NCI-H1436 treated with DMSO at 0.1 percent for 48 hours (cell line): ENCODE data around the gene SEMA6D.

Source experiments
- DNase-seq: peaks from one replicate; lab custom pipeline; 2025; lab: John Stamatoyannopoulos, UW

Gene SEMA6D

GRCh38 chr15:47717036-47717612, at the start of gene SEMA6D:
TSS of gene SEMA6D (plus strand) at chr15:47717505. CDS start at chr15:47759799, 42,294 bp downstream.
- peak; percentile 52 for DNase-seq

- DNase-seq, result no peak
Observed at GRCh38 chr15:47669221-47669620, 48.1 kb upstream of the SEMA6D start.

- no peak for DNase-seq
Observed at GRCh38 chr15:47670365-47670764, 46.9 kb upstream of the SEMA6D start.

- DNase-seq, result no peak
Observed at GRCh38 chr15:47673232-47673761, 44.0 kb upstream of the SEMA6D start.

- DNase-seq, result peak; percentile 96
Observed at GRCh38 chr15:47674586-47675232, 42.6 kb upstream of the SEMA6D start.

GRCh38 chr15:47675735-47676134, 41.6 kb upstream of the SEMA6D start:
- DNase-seq, result no peak

GRCh38 chr15:47678040-47678439, 39.3 kb upstream of the SEMA6D start:
- no peak for DNase-seq

- no peak for DNase-seq
Observed at GRCh38 chr15:47682661-47683060, 34.6 kb upstream of the SEMA6D start.

GRCh38 chr15:47685141-47685870, 32.0 kb upstream of the SEMA6D start:
- DNase-seq, result no peak

GRCh38 chr15:47688573-47689086, 28.7 kb upstream of the SEMA6D start:
- DNase-seq, result no peak

- no peak for DNase-seq
Observed at GRCh38 chr15:47689660-47690059, 27.6 kb upstream of the SEMA6D start.

GRCh38 chr15:47691882-47692281, 25.4 kb upstream of the SEMA6D start:
- DNase-seq, result no peak

- no peak for DNase-seq
Observed at GRCh38 chr15:47696351-47696750, 21.0 kb upstream of the SEMA6D start.

- DNase-seq, result no peak
Observed at GRCh38 chr15:47705281-47705997, 11.9 kb upstream of the SEMA6D start.

- no peak for DNase-seq
Observed at GRCh38 chr15:47707391-47707790, 9.9 kb upstream of the SEMA6D start.

GRCh38 chr15:47708161-47708980, 8.9 kb upstream of the SEMA6D start:
- no peak for DNase-seq

GRCh38 chr15:47711655-47712054, 5.7 kb upstream of the SEMA6D start:
- no peak for DNase-seq

GRCh38 chr15:47715402-47715801, 1.9 kb upstream of the SEMA6D start:
- DNase-seq, result no peak

GRCh38 chr15:47715856-47716445, 1.4 kb upstream of the SEMA6D start:
- no peak for DNase-seq

- DNase-seq, result no peak
Observed at GRCh38 chr15:47716516-47716915, 789 bp upstream of the SEMA6D start.
